Prostate gland (tissue), 2 donors: ENCODE measurements around the gene NOD2. TPM values are rescaled to one million over a fixed set of nuclear protein-coding genes. Genes with fewer than 3 reads are reported as not detected.

ENCODE experiments used
- DNase-seq: peaks from one replicate; pipeline ENCODE4 v3.0.0-alpha.2; 2019; ENCODE audit warnings: low spot score
- H3K27ac ChIP-seq, 2 donors: fragments of 200-600 bp; sonication (generic); 2 replicates each; pipeline ENCODE4 v1.5.1; 2017 to 2019
- H3K27me3 ChIP-seq: fragments of 200-600 bp; sonication (generic); replicated peaks from 2 replicates; pipeline ENCODE4 v1.5.1; 2019; ENCODE audit not compliant: insufficient read depth
- H3K36me3 ChIP-seq, 2 donors: fragments of 200-600 bp; sonication (generic); 1 replicate in 1 of 2; 2 replicates in 1 of 2; pipeline versions ENCODE4 v1.5.1 to v1.8.1; 2017 to 2019
- H3K4me1 ChIP-seq: fragments of 200-600 bp; sonication (generic); replicated peaks from 2 replicates; pipeline ENCODE4 v1.5.1; 2019
- H3K4me3 ChIP-seq, 2 donors: fragments of 200-600 bp; sonication (generic); 2 replicates each; pipeline ENCODE4 v1.5.1; 2017 to 2019
- H3K9me3 ChIP-seq: fragments of 200-600 bp; sonication (generic); 2 replicates; pipeline ENCODE4 v1.5.1; 2017
- POLR2A ChIP-seq: fragments of 450-650 bp; IDR thresholded peaks from one replicate; pipeline ENCODE4 v1.6.1; 2016; ENCODE audit warnings: antibody characterized with exemption, mild to moderate bottlenecking
- POLR2AphosphoS5 ChIP-seq: sonication (generic); formaldehyde crosslinking; IDR thresholded peaks from one replicate; pipeline ENCODE4 v1.6.1; 2017; ENCODE audit warnings: antibody characterized with exemption
- WGBS: methylation state at CpG from one replicate; pipeline ENCODE4 v1.1.5; 2018; 5-methylcytosine and 5-hydroxymethylcytosine counted together
- intact Hi-C: fragments of 100-400 bp; cut with DNase I; formaldehyde crosslinking; loops from one replicate; pipeline ENCODE4 v1.14.2; 2022
- total RNA-seq, 2 donors: library from RNA; depleted of rRNA; stranded (reverse); fragments of >200 nt; gene quantifications; one replicate each; pipeline ENCODE4 v1.1.0, GENCODE V29; 2016
- TF ChIP-seq, protein P1 (sequence below), 4 experiments: fragments of 200-600 bp in 2 of 4; fragments of 450-650 bp in 2 of 4; sonication (generic) in 2 of 4; IDR thresholded peaks; 1 replicate in 3 of 4; 2 replicates in 1 of 4; pipeline ENCODE4 v1.5.1; 2016 to 2019; ENCODE audit warnings: antibody characterized with exemption in 4 of 4, mild to moderate bottlenecking in 2 of 4, moderate library complexity in 2 of 4

Gene NOD2
- total RNA-seq, 2 donors from 2014 or later = 2.8 to 5.6 TPM

DNA sequence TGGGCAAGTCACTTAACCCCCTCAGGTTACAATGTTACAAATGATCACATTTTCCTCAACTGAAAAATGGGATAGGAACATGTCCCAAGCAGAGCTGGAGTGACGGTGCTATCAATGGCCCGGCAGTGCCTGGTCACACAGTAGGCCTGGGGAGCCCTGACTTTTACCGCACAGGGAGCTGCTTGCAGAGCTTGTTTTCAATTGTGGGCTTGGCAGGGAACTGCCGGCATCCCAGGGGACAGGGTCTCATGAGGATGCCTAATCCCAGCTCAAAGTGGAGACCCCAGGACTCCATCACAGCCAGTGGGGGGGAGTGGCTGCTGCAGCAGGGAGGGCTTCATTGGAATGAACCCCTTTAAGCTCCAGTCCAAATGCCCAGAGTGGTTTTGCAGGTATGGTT, 23.7 kb upstream of the NOD2 start:
- Histone ChIP-seq H3K9me3 (no peaks in the 10 kb centered on the region), H3K4me1 (no peaks in the 10 kb centered on the region), H3K27ac (no peak overlapping the region), H3K27me3 (no peaks in the 10 kb centered on the region), H3K36me3 (no peaks in the 10 kb centered on the region), H3K4me3 (no peak overlapping the region)
- no peak for DNase-seq
- TF ChIP-seq POLR2A = no peak
- TF ChIP-seq, protein P1, sequence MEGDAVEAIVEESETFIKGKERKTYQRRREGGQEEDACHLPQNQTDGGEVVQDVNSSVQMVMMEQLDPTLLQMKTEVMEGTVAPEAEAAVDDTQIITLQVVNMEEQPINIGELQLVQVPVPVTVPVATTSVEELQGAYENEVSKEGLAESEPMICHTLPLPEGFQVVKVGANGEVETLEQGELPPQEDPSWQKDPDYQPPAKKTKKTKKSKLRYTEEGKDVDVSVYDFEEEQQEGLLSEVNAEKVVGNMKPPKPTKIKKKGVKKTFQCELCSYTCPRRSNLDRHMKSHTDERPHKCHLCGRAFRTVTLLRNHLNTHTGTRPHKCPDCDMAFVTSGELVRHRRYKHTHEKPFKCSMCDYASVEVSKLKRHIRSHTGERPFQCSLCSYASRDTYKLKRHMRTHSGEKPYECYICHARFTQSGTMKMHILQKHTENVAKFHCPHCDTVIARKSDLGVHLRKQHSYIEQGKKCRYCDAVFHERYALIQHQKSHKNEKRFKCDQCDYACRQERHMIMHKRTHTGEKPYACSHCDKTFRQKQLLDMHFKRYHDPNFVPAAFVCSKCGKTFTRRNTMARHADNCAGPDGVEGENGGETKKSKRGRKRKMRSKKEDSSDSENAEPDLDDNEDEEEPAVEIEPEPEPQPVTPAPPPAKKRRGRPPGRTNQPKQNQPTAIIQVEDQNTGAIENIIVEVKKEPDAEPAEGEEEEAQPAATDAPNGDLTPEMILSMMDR (IDR thresholded peaks at IDR 0.05) = no peak
- 97% methylated on average over 3 of the region's 4 CpGs for WGBS
- intact Hi-C loops = loop anchor here (5.0 to 10.0 kb wide), 3 partner anchors 78 to 645 kb away; partner anchors contain the start of gene CNEP1R1

DNA sequence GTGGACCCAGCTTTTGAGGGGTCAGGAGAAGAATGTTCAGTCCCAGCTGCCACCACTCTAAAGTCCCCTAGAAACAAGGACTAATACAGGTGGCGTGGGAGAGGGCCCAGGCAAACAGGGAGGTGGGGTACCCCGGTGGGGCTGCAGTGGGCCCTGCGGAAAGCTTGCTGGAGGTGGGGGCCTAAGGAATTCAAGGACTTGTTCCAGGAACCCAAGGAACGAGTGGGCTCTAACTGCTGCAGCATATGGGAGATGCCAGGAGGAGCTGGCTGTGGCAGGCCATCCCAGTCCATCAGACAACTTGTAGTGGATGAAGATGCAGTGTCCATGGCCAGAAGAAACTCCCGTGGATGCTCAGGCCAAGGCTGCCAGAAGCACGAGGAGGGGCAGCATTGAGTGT, 22.9 kb upstream of the NOD2 start:
- Histone ChIP-seq H3K9me3 (no peaks in the 10 kb centered on the region), H3K4me1 (no peaks in the 10 kb centered on the region), H3K27me3 (no peaks in the 10 kb centered on the region), H3K27ac (no peak overlapping the region), H3K4me3 (no peak overlapping the region), H3K36me3 (no peaks in the 10 kb centered on the region)
- intact Hi-C loops = no loop called here
- DNase-seq = no peak
- 97% methylated on average over 6 of the region's 6 CpGs for WGBS
- TF ChIP-seq POLR2AphosphoS5 (no peak), POLR2A (no peak)
- TF ChIP-seq, protein P1 (IDR thresholded peaks at IDR 0.05) = no peak

GRCh38 chr16:50671644-50672260, 21.7 kb upstream of the NOD2 start:
- Histone ChIP-seq H3K9me3 (no peaks in the 10 kb centered on the region), H3K4me1 (no peaks in the 10 kb centered on the region), H3K27me3 (no peaks in the 10 kb centered on the region), H3K36me3 (no peaks in the 10 kb centered on the region), H3K4me3 (no peak overlapping the region), H3K27ac (no peak overlapping the region)
- TF ChIP-seq, protein P1 (IDR thresholded peaks at IDR 0.05) = peak in 3 of 4 experiments; percentile 12 to 34 (median 20)
- TF ChIP-seq POLR2A (no peak), POLR2AphosphoS5 (no peak)
- DNase-seq = no peak
- 55% methylated on average over 2 of the region's 2 CpGs for WGBS
- intact Hi-C loops = no loop called here

- DNase-seq = no peak
- Histone ChIP-seq H3K9me3 (no peaks in the 10 kb centered on the region), H3K36me3 (no peaks in the 10 kb centered on the region), H3K4me1 (no peaks in the 10 kb centered on the region), H3K4me3 (no peak overlapping the region), H3K27ac (no peak overlapping the region), H3K27me3 (no peaks in the 10 kb centered on the region)
- intact Hi-C loops = no loop called here
- TF ChIP-seq POLR2A (no peak), POLR2AphosphoS5 (no peak)
- TF ChIP-seq, protein P1 (IDR thresholded peaks at IDR 0.05) = no peak
- 69% methylated on average over 68 of the region's 70 CpGs for WGBS
These were observed 19.7 kb upstream of the NOD2 start for GRCh38 chr16:50673496-50674275.
